GM18517 (cell line): ENCODE data around the gene RING1.
"Not testable (repeated sequence)": the region's sequence is repeated elsewhere in the genome, so short reads cannot be mapped to it uniquely, and the experiment has no call there.

Experiments used
- ATAC-seq: cut with Tn5 transposase; IDR thresholded peaks from one replicate; pipeline ENCODE4 v1.9.1; 2021; ENCODE audit warnings: mild to moderate bottlenecking, moderate library complexity; ENCODE audit not compliant: unreplicated experiment

RING1 gene

GRCh38 chr6:33205191-33206026 lies 2.9 kb upstream of the RING1 start:
- ATAC-seq, result no peak

GRCh38 chr6:33206027-33206863 lies 2.1 kb upstream of the RING1 start:
- ATAC-seq, result no peak

GRCh38 chr6:33206864-33207551 lies 1.3 kb upstream of the RING1 start:
- ATAC-seq, result no peak

- no peak for ATAC-seq
Measured at GRCh38 chr6:33207552-33208090, 679 bp upstream of the RING1 start.

- no peak for ATAC-seq
Measured at GRCh38 chr6:33209856-33210255, 1.6 kb downstream of the RING1 start.

GRCh38 chr6:33211136-33211535 lies 2.8 kb downstream of the RING1 start:
- ATAC-seq, result no peak

GRCh38 chr6:33211666-33212422 lies 3.5 kb downstream of the RING1 start:
- ATAC-seq, result no peak

GRCh38 chr6:33212857-33213165 lies 4.5 kb downstream of the RING1 start:
- no peak for ATAC-seq

GRCh38 chr6:33213166-33213988 lies 5.1 kb downstream of the RING1 start:
- ATAC-seq, result no peak

GRCh38 chr6:33213989-33214335 lies 5.7 kb downstream of the RING1 start:
- no peak for ATAC-seq

- no peak for ATAC-seq
Measured at GRCh38 chr6:33215271-33216116, 7.2 kb downstream of the RING1 start.

GRCh38 chr6:33216117-33216649 lies 7.9 kb downstream of the RING1 start:
- no peak for ATAC-seq

- no peak for ATAC-seq
Measured at GRCh38 chr6:33217246-33217645, 8.9 kb downstream of the RING1 start.

- no peak for ATAC-seq
Measured at GRCh38 chr6:33217681-33218080, 9.4 kb downstream of the RING1 start.

- ATAC-seq, result not testable (repeated sequence)
Measured at GRCh38 chr6:33226503-33227120, 18.3 kb downstream of the RING1 start.

- no peak for ATAC-seq
Measured at GRCh38 chr6:33235221-33235634, 26.9 kb downstream of the RING1 start.

- no peak for ATAC-seq
Measured at GRCh38 chr6:33236328-33236727, 28.0 kb downstream of the RING1 start.

GRCh38 chr6:33236852-33237251 lies 28.6 kb downstream of the RING1 start:
- ATAC-seq, result no peak
